Activated naive CD4-positive, alpha-beta T cell treated with anti-CD3 and anti-CD28 coated beads, Interleukin-2, amount 50 U/mL, for 72 hours (primary cell): ENCODE results near the gene GCC1. TPM values are rescaled to one million over a fixed set of nuclear protein-coding genes. Genes with fewer than 3 reads are reported as not detected.
"Not testable (repeated sequence)": the region's sequence is repeated elsewhere in the genome, so short reads cannot be mapped to it uniquely, and the experiment has no call there.

ENCODE experiments used
- ATAC-seq, 2 donors: fragments of 150-1000 bp; cut with Tn5 transposase; 2 replicates each; pipeline ENCODE4 v1.10.0; 2021; ENCODE audit warnings: mild to moderate bottlenecking in 2 of 2, moderate library complexity in 2 of 2
- DNase-seq, 2 donors: peaks; one replicate each; pipeline ENCODE4 v3.0.0; 2021 to 2022; ENCODE audit warnings: low spot score in 2 of 2
- H3K27ac Mint-ChIP-seq, 2 donors: one replicate each; pipeline ENCODE4 v1.8.0; 2022; ENCODE audit warnings: mild to moderate bottlenecking in 2 of 2, mixed read lengths in 2 of 2
- H3K36me3 Mint-ChIP-seq, 2 donors: one replicate each; pipeline ENCODE4 v1.8.0; 2022; ENCODE audit warnings: mixed read lengths in 2 of 2
- H3K9me3 Mint-ChIP-seq, 2 donors: one replicate each; pipeline ENCODE4 v1.8.0; 2022; ENCODE audit warnings: mixed read lengths in 2 of 2
- total RNA-seq, 2 donors: library from RNA; stranded (reverse); gene quantifications; one replicate each; pipeline ENCODE4 v1.2.3, GENCODE V29; 2022

GCC1 gene
- total RNA-seq, 2 donors from 2014 or later = 15.0 to 15.2 TPM

- not testable (repeated sequence) for DNase-seq, ATAC-seq, H3K36me3 Mint-ChIP-seq, H3K27ac Mint-ChIP-seq
- H3K9me3 Mint-ChIP-seq = peaks cover 8 to 16% of the 10 kb centered on the region in 2 donors
Measured at GRCh38 chr7:127568034-127568433, 17.4 kb downstream of the GCC1 start.

- DNase-seq (no peak), ATAC-seq (no peak)
- Mint-ChIP-seq H3K27ac (no peak overlapping the region), H3K9me3 (peaks cover 9 to 16% of the 10 kb centered on the region in 2 donors), H3K36me3 (peaks cover 9 to 10% of the 10 kb centered on the region in 2 donors)
Measured at GRCh38 chr7:127566242-127566641, 19.2 kb downstream of the GCC1 start.

GRCh38 chr7:127557803-127558202 is 27.6 kb downstream of the GCC1 start:
- Mint-ChIP-seq H3K27ac (no peak overlapping the region), H3K9me3 (no peaks in the 10 kb centered on the region), H3K36me3 (no peaks in the 10 kb centered on the region)
- ATAC-seq (no peak), DNase-seq (no peak)

- Mint-ChIP-seq H3K27ac (no peak overlapping the region), H3K9me3 (no peaks in the 10 kb centered on the region), H3K36me3 (no peaks in the 10 kb centered on the region)
- no peak for DNase-seq
- ATAC-seq = no peak
Measured at GRCh38 chr7:127556404-127556803, 29.0 kb downstream of the GCC1 start.

- DNase-seq = no peak
- Mint-ChIP-seq H3K9me3 (peaks cover 1 to 4% of the 10 kb centered on the region in 2 donors), H3K27ac (no peak overlapping the region), H3K36me3 (peaks cover 3 to 4% of the 10 kb centered on the region in 2 donors)
- no peak for ATAC-seq
Measured at GRCh38 chr7:127551941-127552340, 33.5 kb downstream of the GCC1 start.

GRCh38 chr7:127550247-127550646 is 35.1 kb downstream of the GCC1 start:
- H3K9me3 Mint-ChIP-seq = peaks cover 6 to 9% of the 10 kb centered on the region in 2 donors

GRCh38 chr7:127546313-127546712 is 39.1 kb downstream of the GCC1 start:
- Mint-ChIP-seq H3K36me3 (peaks cover 9 to 16% of the 10 kb centered on the region in 2 donors), H3K9me3 (peaks cover 6 to 9% of the 10 kb centered on the region in 2 donors), H3K27ac (no peak overlapping the region)
- DNase-seq (no peak), ATAC-seq (no peak)

More at GRCh38 chr7:127550247-127550646, 35.1 kb downstream of the GCC1 start:
- Mint-ChIP-seq H3K27ac (no peak overlapping the region), H3K36me3 (peaks cover 9 to 16% of the 10 kb centered on the region in 2 donors)
- DNase-seq (no peak), ATAC-seq (no peak)

- no peak for DNase-seq
- no peak for ATAC-seq
- no peak overlapping the region for H3K27ac Mint-ChIP-seq
- H3K9me3 Mint-ChIP-seq = peaks cover 2 to 5% of the 10 kb centered on the region in 2 donors
- peaks cover 2 to 9% of the 10 kb centered on the region in 2 donors for H3K36me3 Mint-ChIP-seq
Measured at GRCh38 chr7:127541548-127541947, 43.8 kb downstream of the GCC1 start.

GRCh38 chr7:127540461-127540860 is 44.9 kb downstream of the GCC1 start:
- ATAC-seq, DNase-seq, H3K27ac Mint-ChIP-seq, H3K9me3 Mint-ChIP-seq, H3K36me3 Mint-ChIP-seq: not testable (repeated sequence)

- ATAC-seq (no peak), DNase-seq (no peak)
- H3K9me3 Mint-ChIP-seq = peaks cover 0 to 4% of the 10 kb centered on the region in 2 donors
- no peak overlapping the region for H3K27ac Mint-ChIP-seq
- no peaks in the 10 kb centered on the region for H3K36me3 Mint-ChIP-seq
Measured at GRCh38 chr7:127539116-127539515, 46.3 kb downstream of the GCC1 start.

- Mint-ChIP-seq H3K36me3 (no peaks in the 10 kb centered on the region), H3K9me3 (peaks cover 4 to 5% of the 10 kb centered on the region in 2 donors), H3K27ac (no peak overlapping the region)
- DNase-seq = no peak
- no peak for ATAC-seq
Measured at GRCh38 chr7:127536741-127537140, 48.7 kb downstream of the GCC1 start.

GRCh38 chr7:127536394-127536691 is 49.1 kb downstream of the GCC1 start:
- ATAC-seq (no peak), DNase-seq (no peak)
- peaks cover 4 to 5% of the 10 kb centered on the region in 2 donors for H3K9me3 Mint-ChIP-seq
- no peak overlapping the region for H3K27ac Mint-ChIP-seq
- no peaks in the 10 kb centered on the region for H3K36me3 Mint-ChIP-seq

GRCh38 chr7:127535546-127536393 is 49.6 kb downstream of the GCC1 start:
- Mint-ChIP-seq H3K9me3 (peaks cover 4 to 5% of the 10 kb centered on the region in 2 donors), H3K27ac (no peak overlapping the region), H3K36me3 (no peaks in the 10 kb centered on the region)
- DNase-seq = no peak
- ATAC-seq = no peak

- no peak overlapping the region for H3K27ac Mint-ChIP-seq
- no peaks in the 10 kb centered on the region for H3K36me3 Mint-ChIP-seq
- ATAC-seq (no peak), DNase-seq (no peak)
- peaks cover 0 to 5% of the 10 kb centered on the region in 2 donors for H3K9me3 Mint-ChIP-seq
Measured at GRCh38 chr7:127534636-127535035, 50.8 kb downstream of the GCC1 start.

- no peak for DNase-seq
- ATAC-seq = no peak
- no peak overlapping the region for H3K27ac Mint-ChIP-seq
- peaks cover 0 to 5% of the 10 kb centered on the region in 2 donors for H3K36me3 Mint-ChIP-seq
- peaks cover 6 to 8% of the 10 kb centered on the region in 2 donors for H3K9me3 Mint-ChIP-seq
Measured at GRCh38 chr7:127532736-127533135, 52.7 kb downstream of the GCC1 start.

- Mint-ChIP-seq H3K9me3 (peaks cover 6 to 8% of the 10 kb centered on the region in 2 donors), H3K27ac (no peak overlapping the region), H3K36me3 (peaks cover 0 to 5% of the 10 kb centered on the region in 2 donors)
- no peak for ATAC-seq
- no peak for DNase-seq
Measured at GRCh38 chr7:127532151-127532550, 53.2 kb downstream of the GCC1 start.
